HepG2 (cell line): ENCODE measurements around the gene TPST2.

ENCODE experiments used
- BRCA1 ChIP-seq: sonication (generic); formaldehyde crosslinking; IDR thresholded peaks from 2 replicates; pipeline ENCODE4 v1.4.0; 2020; ENCODE audit warnings: missing genetic modification reagents
- HHEX ChIP-seq: IDR thresholded peaks from 2 replicates; pipeline ENCODE4 v1.6.1; 2016; ENCODE audit warnings: control low read depth
- SKI ChIP-seq: fragments of 450-650 bp; IDR thresholded peaks from one replicate; pipeline ENCODE4 v1.6.1; 2018; ENCODE audit warnings: mild to moderate bottlenecking; ENCODE audit not compliant: partially characterized antibody
- TF ChIP-seq, protein P1 (sequence below): sonication (generic); formaldehyde crosslinking; IDR thresholded peaks from 2 replicates; pipeline ENCODE4 v1.9.0; 2021; ENCODE audit warnings: missing genetic modification reagents, borderline replicate concordance

DNA sequence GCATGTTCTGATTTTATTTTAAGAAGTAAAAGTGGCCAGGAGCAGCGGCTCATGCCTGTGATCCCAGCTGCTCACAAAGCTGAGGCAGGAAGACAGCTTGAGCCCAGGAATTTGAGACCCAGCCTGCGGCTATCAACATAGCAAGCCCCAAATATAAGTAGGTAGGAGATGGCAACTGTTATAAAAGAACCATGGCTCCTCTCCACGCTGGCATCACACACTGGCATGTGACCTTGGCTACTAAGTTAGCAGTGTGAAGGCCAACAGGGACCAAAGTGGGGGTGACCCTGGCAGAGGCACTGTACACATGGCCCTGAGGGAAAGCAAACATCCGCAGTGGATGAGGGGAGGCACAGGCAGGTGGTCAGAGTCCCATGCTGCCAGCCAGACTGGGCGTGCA is 33.0 kb downstream of the TPST2 start:
- TF ChIP-seq, protein P1, sequence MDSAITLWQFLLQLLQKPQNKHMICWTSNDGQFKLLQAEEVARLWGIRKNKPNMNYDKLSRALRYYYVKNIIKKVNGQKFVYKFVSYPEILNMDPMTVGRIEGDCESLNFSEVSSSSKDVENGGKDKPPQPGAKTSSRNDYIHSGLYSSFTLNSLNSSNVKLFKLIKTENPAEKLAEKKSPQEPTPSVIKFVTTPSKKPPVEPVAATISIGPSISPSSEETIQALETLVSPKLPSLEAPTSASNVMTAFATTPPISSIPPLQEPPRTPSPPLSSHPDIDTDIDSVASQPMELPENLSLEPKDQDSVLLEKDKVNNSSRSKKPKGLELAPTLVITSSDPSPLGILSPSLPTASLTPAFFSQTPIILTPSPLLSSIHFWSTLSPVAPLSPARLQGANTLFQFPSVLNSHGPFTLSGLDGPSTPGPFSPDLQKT (CRISPR knock-in tag) = no peak
- TF ChIP-seq BRCA1 (CRISPR knock-in tag) (no peak), SKI (no peak), HHEX (CRISPR knock-in tag) (no peak)
